GM18526 (cell line): ENCODE data around the gene SIDT1.

Experiments used
- POLR2A ChIP-seq: IDR thresholded peaks from 3 replicates; pipeline ENCODE4 v1.6.1; 2011; ENCODE audit not compliant: insufficient read length; ENCODE audit errors: extremely low read depth

SIDT1 gene

DNA sequence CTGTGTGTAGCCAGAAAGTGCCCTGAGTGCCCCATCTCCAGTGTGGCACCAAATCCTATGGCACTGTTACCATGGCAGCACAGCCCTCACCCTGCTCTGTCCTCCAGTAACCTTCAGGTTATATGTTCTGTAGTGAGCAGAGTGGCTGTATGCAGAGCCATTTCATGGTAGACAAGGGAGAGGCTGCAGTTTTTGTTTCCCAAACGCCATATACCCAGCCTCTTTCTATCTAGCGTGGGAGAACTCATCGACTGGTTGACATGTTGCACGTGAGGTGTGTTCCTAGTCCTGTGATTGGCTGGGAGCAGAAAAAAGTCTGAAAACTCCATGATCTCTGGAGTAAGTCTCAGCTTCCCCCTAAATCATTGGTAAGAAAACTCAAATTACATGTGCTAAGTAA lies 2.0 kb downstream of the SIDT1 start:
- TF ChIP-seq POLR2A = no peak

- no peak for TF ChIP-seq POLR2A
These were observed 3.5 kb downstream of the SIDT1 start for GRCh38 chr3:113535898-113536297.

GRCh38 chr3:113536627-113537101 lies 4.3 kb downstream of the SIDT1 start:
- TF ChIP-seq POLR2A = no peak

- no peak for TF ChIP-seq POLR2A
These were observed 4.8 kb downstream of the SIDT1 start for GRCh38 chr3:113537155-113537554.

- TF ChIP-seq POLR2A = no peak
These were observed 9.2 kb downstream of the SIDT1 start for GRCh38 chr3:113541519-113541918.

DNA sequence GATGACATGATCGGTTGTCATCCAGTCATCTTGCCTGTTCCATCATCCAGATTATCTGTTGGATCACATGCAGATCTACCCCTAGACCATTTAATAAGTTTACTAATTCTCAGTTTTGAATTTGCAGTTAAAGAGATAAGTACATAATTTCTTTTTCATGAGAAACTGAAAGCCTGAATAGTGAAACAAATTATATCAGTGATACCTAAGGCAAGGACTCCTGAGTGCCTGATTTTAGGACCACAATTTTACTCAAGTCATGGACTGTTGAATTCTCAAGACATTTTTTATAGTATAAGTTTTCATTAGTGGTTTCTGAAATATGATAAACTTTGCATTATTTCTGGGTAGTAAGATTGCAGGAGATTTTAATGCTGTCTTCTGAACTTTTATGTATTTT lies 13.2 kb downstream of the SIDT1 start:
- no peak for TF ChIP-seq POLR2A

DNA sequence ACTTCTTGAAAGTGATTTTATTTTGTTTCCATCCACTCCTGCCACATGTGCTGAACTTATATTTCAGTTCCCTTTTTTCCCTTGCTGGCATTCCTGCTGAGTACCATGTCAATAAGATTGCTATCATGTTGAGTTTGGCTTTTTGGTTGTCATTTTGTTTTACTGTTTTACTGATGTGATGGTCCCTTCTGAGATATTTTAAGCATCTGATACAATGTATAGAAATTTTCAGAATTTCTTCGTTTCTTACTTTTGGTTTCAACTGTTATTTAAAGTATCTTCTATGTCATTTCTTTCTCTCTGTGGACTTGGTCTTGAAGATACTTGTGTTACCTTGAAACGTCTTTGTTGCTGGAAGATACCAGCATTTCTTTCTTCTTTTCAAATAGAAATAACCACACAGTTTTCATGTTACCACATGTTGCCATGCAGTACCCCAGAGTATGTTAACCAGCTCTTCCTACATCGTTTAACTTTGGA lies 14.1 kb downstream of the SIDT1 start:
- TF ChIP-seq POLR2A = no peak

DNA sequence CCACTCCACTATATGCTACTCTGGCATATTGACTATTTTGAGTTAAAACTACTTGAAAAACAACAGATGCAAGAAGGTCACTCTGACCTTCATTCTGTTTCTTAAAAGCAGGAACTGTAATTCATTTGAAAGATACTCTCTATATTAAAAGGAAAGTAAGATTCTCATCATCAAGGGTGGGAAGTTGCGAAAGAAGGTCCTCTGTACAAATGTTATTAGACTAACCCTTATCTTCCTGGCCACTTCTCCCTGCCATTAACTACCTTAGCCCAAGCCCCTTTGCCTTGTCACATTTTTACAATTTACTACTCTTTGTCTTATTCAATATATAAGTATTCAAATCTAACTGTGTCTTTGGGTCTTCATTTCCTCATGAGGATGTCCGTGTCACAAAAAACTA lies 16.1 kb downstream of the SIDT1 start:
- TF ChIP-seq POLR2A = no peak

DNA sequence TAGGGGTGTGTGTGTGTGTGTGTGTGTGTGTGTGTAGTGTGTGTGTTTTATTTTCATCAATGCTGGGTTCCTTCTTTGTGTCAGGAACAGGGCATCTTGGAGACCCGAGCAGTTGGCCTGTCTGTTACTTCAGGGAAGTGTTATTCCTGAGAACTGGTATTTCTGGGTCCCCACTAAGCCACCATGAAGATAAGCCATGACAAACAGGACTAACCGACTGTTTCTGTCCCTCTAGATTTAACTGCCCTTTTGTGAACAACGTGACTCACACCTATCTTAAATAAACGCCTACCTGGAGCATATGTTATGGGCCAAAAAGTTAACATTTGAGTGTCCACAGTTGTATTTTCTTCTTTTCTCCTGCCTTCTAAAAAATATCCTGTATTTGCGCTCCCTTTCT lies 19.5 kb downstream of the SIDT1 start:
- no peak for TF ChIP-seq POLR2A

DNA sequence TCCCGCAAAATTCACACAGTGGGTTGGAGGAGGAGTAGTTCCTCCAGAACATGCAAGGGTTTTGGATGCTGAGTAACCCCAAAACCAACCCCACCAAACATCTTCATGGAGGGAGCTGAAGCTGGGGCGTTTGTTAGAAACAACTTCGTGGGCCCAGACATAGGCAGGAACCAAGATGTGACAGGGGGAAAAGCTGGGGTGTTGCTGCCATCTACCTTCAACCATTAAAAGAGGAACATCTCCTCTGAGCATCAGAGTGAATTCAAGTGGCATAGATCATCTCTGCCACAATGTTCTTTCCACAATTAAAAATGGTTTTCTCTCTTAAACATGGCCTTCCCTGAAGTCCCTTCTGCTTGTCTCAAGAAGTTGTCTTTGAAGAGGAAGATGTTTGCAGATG lies 20.5 kb downstream of the SIDT1 start:
- TF ChIP-seq POLR2A = no peak

GRCh38 chr3:113555138-113555537 lies 22.8 kb downstream of the SIDT1 start:
- TF ChIP-seq POLR2A = no peak

GRCh38 chr3:113556316-113556945 lies 24.1 kb downstream of the SIDT1 start:
- TF ChIP-seq POLR2A = no peak

GRCh38 chr3:113556946-113557335 lies 24.6 kb downstream of the SIDT1 start:
- TF ChIP-seq POLR2A = no peak

DNA sequence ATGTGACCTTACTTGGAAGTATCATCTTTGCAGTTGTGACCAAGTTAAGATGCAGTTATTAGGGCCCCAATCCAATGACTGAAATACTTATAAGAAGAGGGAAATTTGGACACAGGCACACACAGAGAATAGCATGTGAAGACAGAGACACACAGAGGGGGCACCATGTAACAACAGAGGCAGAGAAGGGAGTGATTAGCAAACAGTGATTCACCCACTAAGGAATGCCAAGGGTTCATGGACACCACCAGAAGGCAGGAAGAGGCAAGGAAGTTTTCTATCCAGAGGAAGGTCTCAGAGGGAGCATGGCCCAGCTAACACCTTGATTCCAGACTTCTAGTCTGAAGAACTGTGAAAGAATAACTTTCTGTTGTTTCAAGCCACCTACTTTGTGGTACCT lies 25.0 kb downstream of the SIDT1 start:
- TF ChIP-seq POLR2A = no peak

- no peak for TF ChIP-seq POLR2A
These were observed 26.7 kb downstream of the SIDT1 start for GRCh38 chr3:113559009-113559408.

- no peak for TF ChIP-seq POLR2A
These were observed 27.9 kb downstream of the SIDT1 start for GRCh38 chr3:113560271-113560670.
